Left colon (tissue), 2 donors: Measurements from ENCODE around the gene EPHA6. TPM values are rescaled to one million over a fixed set of nuclear protein-coding genes. Genes with fewer than 3 reads are reported as not detected.

ENCODE experiments used
- ATAC-seq: fragments of 200-7000 bp; cut with Tn5 transposase; one replicate; pipeline ENCODE4 v1.9.1; 2020; ENCODE audit warnings: mild to moderate bottlenecking, moderate library complexity
- DNase-seq, 2 donors: peaks; one replicate each; pipeline ENCODE4 v3.0.0-alpha.2; 2020
- intact Hi-C, 2 donors: fragments of 100-400 bp; cut with DNase I in 1 of 2; cut with micrococcal nuclease in 1 of 2; formaldehyde crosslinking; loops; one replicate each; pipeline versions ENCODE4 v1.11.2 to v1.14.0; 2022; cut with DNase I, micrococcal nuclease
- long read RNA-seq: library from polyadenylated mRNA; unstranded; transcript quantifications from one replicate; pipeline ENCODE4 v2.0.0, GENCODE V29; 2021
- total RNA-seq, 2 donors: library from RNA; stranded (reverse); fragmentation: NEBNext Ultra II Directional; extraction: Animal tissue kit (Norgen Biotek cat#: 25700); gene quantifications; one replicate each; pipeline ENCODE4 v1.2.1, GENCODE V29; 2021
- donor health status: DM: no; HTN: no; CAD: no.
- donor health status: DM: yes; HTN: yes; CAD: no.

The EPHA6 gene
- total RNA-seq: 1 to 10 TPM in 1 of 2 donors, under 1 TPM in 1; 0.18 to 3.7 TPM
- long read RNA-seq: 0 reads

- ATAC-seq: peak; percentile 67
- peak; percentile 42 to 43 for DNase-seq
- intact Hi-C loops: no loop called here
These were observed at the start of gene EPHA6 for GRCh38 chr3:96813820-96814650. Gene EPHA6, plus strand, starts transcription at chr3:96814594.

DNA sequence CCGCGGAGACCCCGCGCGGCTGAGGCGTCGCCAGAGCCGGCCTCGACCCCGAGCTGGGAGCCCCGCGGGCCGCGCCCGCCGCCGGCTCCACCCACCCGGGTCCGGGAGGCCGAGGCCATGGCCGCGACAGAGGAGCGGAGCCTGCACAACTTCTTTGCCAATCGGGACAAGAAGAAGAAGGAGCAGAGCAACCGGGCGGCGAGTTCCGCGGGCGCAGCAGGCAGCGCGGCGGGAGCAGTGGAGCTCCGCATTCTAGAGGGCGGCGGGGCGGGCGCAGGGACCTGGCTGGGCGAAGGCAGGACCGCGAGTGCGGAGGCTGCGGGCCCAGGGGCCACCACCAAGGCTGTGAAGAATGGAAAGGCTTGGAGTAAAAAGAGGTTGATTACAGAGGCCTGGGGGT lies 37.6 kb upstream of the EPHA6 start:
- intact Hi-C loops: no loop called here
- DNase-seq (no peak), ATAC-seq (no peak)

DNA sequence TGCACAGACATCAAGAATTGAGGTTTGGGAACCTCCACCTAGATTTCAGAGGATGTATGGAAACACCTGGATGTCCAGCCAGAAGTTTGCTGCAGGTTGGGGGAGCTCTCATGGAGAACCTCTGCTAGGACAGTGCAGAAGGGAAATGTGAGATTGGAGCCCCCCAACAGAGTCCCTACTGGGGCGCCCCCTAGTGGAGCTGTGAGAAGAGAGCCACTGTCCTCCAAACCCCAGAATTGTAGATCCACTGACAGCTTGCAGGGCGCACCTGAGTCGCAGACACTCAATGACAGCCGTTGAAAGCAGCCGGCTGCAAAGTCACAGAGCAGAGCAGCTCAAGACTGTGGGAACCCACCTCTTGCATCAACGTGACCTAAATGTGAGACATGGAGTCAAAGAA lies 34.6 kb upstream of the EPHA6 start:
- ATAC-seq (no peak), DNase-seq (no peak)
- intact Hi-C loops: no loop called here

DNA sequence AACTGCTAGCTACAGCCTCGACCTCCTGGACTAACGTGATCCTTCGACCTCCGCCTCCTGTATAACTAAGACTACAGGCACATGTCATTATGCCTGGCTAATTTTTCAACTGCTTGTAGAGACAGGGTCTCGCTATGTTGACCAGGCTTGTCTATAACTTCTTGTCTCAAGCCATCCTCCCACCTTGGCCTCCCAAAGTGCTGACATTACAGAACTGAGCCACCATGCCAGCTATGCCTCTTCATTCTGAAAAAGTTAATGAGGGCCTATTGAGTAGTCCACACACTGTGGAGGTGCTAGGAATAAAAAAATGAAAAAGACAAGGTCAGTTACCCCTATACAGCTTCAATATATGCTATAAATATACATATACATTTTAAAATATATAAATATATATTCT lies 18.3 kb upstream of the EPHA6 start:
- intact Hi-C loops: no loop called here
- no peak for ATAC-seq
- DNase-seq: no peak

DNA sequence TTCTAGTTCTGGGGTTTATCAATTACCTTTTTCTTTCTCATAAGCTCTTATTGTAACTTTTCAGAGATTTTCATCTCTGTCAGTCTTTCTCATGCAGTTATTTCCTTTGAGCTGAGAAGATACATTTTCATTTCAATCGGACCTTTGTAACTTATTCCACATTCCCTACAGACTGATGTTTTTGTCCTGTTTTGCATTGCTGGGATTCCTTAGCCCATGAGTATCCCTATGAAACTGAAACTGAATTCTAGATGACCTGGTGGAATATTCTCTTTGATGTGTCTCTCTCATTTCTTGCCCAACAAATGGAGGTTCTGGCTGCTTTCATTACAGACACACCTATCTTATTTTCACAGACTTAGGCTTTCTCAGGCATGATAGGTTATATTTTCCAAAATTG lies 10.5 kb upstream of the EPHA6 start:
- intact Hi-C loops: no loop called here

GRCh38 chr3:96806341-96806740 lies 8.1 kb upstream of the EPHA6 start:
- no peak for ATAC-seq
- intact Hi-C loops: no loop called here
- no peak for DNase-seq

More for the DNA sequence above, 10.5 kb upstream of the EPHA6 start:
- DNase-seq (no peak), ATAC-seq (no peak)

DNA sequence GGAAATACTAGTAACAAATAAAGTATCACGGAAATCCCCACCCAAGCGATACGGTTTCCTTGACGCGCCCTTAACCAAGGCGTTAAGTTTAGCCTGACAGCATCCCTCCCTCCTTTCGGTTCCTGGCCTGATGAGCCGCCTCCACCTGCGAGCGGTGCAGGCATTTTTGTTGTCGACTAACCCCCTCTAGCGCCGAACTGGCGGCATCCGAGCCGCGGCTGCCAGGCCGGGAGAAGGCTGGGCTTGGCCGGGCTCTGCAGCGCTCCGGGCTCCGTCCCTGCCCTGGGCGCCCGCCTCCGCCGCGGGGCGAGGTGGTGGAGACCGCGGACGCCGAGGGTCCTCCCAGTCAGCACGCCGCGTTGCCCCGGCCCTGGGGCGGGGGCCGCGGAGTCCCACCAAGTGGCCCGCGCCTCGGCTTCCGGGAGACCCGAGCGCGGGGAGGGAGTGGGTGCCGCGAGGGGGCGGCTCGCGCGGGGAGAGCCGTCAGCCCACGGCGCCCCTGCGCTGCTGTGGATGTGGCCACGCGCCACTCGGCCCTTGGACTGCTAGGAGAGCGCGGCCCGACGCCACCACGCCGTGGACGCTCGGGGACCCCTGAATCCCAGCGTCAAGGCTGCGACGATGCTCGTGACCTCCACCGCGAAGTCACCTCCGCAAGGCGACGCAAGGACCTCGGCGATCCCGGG lies 1.1 kb upstream of the EPHA6 start:
- DNase-seq (peak; percentile 43 to 65), ATAC-seq (peak; percentile 97)
- intact Hi-C loops: no loop called here

- no peak for DNase-seq
- intact Hi-C loops: no loop called here
- ATAC-seq: no peak
These were observed 515 bp downstream of the EPHA6 start for GRCh38 chr3:96814651-96815567.

DNA sequence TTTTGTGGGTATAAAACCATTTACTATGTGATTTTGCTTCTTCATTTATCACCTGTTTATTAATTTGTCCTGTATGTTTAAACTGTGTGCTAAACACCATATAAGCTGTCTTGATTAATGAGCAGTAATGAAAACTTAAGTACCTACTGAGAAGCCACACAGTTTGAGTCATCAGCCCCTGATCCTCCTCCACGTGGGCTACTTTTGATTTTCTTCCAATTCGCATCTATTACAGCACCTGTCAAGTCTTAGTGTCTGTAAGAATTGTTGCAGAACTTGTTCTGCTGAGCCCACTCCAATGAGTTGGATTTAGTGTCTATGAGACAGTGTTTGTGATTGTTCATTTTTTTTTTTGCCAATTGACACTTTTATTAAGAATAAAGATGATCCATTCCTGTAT lies 16.8 kb downstream of the EPHA6 start:
- ATAC-seq (no peak), DNase-seq (no peak)
- intact Hi-C loops: no loop called here

GRCh38 chr3:96833301-96833700 lies 18.9 kb downstream of the EPHA6 start:
- ATAC-seq (no peak), DNase-seq (no peak)
- intact Hi-C loops: no loop called here

DNA sequence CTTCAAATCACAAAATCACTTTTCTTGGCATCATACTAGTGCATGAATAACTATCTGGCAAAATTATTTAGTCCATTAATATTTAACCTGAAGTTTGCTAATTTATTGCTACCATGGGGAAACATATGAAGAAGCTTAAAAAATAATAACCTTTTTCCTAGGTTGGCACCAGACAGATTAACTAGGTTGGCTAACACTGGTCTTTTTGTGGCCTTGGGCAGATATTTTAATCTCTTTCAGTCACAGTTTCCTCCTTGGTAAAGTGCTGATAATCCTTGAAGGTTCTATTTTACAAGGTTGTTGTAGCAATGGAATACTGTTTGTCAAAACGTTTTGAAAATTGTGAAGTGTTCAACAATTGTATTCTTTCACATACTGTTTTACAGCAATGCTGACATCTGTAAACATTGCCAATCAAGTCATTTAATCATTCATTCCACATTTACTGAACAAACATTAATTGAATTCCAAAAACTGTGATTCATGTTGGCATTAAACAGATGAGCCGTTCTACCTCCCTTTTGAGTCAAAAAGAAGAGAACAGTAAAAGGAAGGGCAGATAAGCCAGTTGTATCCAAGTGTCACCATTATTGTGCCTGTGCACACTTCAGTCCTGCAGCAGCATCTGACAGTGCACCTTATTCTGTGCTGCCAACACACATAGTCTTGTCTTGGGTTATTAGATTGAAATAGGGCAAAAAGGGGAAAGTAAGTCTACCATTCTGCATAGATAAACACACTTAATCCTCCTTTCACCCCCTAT lies 21.9 kb downstream of the EPHA6 start:
- DNase-seq (no peak), ATAC-seq (no peak)
- intact Hi-C loops: no loop called here

- intact Hi-C loops: no loop called here
- ATAC-seq (no peak), DNase-seq (no peak)
These were observed 29.3 kb downstream of the EPHA6 start for GRCh38 chr3:96843505-96844203.

- no peak for DNase-seq
- no peak for ATAC-seq
- intact Hi-C loops: no loop called here
These were observed 29.8 kb downstream of the EPHA6 start for GRCh38 chr3:96844204-96844514.

GRCh38 chr3:96852849-96853248 lies 38.5 kb downstream of the EPHA6 start:
- ATAC-seq (no peak), DNase-seq (no peak)
- intact Hi-C loops: no loop called here

- no peak for DNase-seq
- intact Hi-C loops: loop anchor here in 1 of 2 donors (10.0 kb wide), 1 partner anchor 864 kb away; no protein-coding TSS in a partner anchor
These were observed 46.5 kb downstream of the EPHA6 start for GRCh38 chr3:96860882-96861281.

DNA sequence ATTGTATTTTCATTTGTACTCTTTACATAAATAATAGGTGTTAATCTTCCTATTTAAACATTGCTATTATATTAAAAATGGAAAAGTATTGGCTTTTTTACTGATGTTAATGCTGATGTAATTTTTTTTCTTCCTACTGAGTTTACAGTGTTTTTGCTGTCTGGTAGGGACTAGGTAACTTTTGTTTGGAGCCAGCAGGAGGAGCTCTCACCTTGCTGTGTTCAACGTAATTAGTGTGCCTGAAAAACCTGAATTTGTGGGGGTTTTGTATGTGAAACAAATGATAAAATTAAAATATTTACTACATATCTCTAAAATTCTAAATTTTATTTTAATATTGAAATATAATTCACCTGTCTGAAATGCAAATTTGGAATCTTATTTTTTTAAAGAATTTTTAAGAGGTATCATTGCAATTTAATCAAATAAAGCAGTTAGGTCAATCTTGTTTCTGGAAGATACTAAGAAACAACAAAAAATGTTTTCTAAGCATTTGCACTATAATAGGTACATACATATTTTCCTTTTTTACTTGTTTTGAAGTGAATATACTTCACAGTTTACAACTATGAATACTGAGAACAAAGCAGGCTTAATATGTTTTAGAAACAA lies 48.8 kb downstream of the EPHA6 start:
- intact Hi-C loops: loop anchor here in 1 of 2 donors (10.0 kb wide), 1 partner anchor 862 kb away; no protein-coding TSS in a partner anchor
- DNase-seq (peak in 1 of 2 donors; percentile 18), ATAC-seq (no peak)

More at GRCh38 chr3:96860882-96861281, 46.5 kb downstream of the EPHA6 start:
- no peak for ATAC-seq

DNA sequence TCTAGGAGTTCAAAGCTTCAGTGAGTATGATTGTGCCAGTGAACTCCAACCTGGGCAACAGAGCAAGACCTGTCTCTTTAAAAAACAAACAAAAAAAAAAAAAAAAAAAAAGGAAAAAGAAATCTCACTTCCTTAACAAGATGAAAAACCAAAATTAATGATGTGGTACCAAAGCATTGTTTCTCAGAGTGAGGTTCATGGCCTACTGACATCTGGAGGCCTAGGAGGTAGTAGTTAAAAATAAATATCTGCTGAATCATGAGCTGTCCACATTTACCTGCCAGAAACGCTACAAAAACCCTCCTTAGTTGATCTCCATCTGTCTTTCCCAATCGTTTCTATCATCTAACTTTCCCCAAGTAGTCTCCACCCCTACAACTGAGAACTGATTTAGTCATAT lies 51.2 kb downstream of the EPHA6 start:
- intact Hi-C loops: loop anchor here in 1 of 2 donors (10.0 kb wide), 1 partner anchor 859 kb away; no protein-coding TSS in a partner anchor
- no peak for ATAC-seq
- no peak for DNase-seq
